NCI-H1092 (cell line): ENCODE results near the gene ATP6V1B1.

ENCODE experiments used
- DNase-seq: peaks from one replicate; lab custom pipeline; 2025; lab: John Stamatoyannopoulos, UW

Gene ATP6V1B1

DNA sequence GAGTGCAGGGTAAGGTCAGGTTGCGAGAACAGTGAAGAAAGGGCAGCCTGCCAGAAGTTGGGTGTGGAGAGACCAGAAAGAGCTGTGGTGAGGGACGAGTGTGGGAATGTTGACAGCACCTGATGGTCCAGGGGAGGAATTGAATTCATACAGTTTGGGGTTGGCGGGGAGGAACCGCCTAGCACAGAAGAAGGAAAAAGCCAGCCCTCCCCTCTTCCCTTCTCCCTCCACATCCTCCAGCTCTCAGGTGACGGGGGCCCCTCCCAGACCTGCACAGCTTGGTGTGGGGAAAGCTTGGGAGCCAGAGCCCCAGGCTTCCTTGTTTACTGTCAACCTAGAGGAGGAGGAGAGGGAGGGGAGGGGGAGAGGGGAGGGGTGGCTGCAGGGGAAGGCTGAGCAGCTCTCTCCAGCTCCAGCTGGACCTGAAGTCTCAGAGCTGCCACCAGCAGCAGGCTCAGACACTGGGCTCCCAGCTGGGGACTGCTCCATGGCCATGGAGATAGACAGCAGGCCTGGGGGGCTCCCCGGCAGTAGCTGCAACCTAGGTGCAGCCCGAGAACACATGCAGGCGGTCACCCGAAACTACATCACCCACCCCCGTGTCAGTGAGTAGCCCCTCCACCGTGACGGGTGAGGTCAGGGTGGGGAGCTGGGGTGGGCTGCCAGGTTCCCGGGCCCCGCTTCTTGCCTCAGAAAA, at the start of gene ATP6V1B1:
Gene ATP6V1B1 (plus strand): TSS at position 433 of the 697 bp plus-strand sequence. CDS start 55 bp downstream, at position 488.
- DNase-seq: no peak

DNA sequence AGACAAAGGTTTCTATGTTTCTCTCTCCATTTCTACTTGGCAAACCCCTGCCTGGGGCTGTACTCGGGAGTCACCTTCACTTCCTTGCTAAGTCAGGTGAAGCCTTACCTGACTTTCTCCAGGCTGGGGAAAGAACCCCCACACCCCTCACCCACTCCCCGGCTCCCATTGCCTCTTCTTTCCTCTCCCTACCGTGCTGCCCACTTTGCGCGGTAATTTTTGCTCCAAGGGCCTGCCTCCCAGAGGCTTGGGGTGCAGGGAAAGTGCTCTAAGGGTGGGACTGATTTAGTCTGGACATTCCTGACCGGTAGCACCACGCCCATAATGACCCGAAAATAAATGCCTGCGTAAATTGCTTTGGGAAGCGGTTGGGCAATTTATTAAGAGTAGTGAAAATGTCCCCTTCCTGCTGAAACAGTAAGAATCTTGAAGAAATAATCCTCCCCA, 49.1 kb upstream of the ATP6V1B1 start:
- DNase-seq: no peak

DNA sequence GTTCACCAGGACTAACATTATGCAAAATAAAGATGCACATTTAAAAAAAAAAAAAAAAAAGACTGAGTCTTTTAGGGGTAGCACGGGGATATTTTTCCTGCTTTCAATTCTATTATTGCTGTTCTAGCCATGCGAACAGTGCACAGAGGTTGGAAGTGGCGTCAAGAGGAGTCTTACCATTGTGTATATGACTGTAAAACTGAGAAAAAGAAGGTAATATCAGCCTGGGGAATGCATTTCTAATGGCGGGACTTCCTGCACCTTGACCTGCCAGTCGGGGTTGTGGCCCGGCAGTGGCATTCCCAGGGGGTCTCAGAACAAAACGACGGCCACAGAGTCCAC, 48.5 kb upstream of the ATP6V1B1 start:
- no peak for DNase-seq

DNA sequence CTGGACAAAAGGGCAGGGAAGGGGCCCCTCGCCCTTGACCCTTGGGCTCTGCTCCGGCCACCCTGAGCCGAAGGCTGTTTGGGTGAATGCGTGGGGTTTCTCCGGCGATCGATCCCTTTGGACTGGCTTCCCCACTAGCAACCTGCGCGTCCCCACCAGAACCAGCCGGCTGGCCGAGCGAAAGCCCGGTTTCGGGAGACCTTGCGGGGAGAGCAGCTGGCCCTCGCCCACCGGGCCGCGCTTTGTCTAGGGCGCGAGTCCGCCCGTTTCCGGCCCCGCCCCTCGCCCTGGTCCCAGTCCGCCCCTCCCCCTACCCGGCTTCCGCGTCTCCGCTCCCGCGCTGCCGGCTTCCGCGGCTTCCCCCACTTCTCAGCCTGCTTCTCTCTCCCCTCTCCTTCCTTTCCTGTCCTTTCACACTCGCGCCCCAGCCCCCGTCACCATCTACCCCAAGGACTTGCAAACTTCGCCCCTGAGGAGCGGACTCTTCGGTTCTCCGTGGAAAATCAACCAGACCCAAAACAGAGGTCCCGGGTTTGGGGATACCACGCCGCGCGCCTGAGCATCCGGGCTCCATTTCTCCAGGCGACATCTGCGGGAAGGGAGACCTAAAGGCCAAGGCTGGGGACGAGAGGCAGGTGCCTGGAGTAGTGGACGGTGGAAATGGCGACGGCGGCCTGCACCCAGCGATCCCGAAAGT, 48.0 kb upstream of the ATP6V1B1 start:
- DNase-seq: peak; percentile 77

DNA sequence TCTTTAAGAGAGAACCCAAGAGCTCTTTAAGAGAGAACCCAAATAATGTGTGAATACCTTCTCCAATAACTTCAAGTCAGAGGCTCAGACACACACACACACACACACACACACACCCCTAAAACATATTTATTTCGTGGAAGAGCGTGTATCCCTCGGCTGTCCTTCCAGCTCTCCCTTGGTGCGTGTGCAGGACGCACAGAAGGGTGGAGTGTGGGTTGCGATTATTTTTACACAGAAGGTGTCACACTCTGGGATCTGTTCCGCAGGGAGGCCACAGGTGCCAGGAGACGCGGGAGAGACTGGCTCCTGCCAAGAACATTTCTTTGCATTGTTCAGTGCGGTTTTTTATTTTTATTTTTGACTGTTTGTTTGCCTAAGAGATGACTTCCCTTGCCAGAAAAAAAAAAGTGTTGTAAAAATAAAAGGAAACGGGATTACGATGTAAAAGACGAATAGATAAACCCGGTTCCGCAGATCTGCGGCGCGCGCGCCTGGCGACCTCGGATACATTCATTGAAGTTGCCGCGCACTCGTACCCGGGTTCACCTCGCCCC, 47.3 kb upstream of the ATP6V1B1 start:
- DNase-seq: peak; percentile 30

DNA sequence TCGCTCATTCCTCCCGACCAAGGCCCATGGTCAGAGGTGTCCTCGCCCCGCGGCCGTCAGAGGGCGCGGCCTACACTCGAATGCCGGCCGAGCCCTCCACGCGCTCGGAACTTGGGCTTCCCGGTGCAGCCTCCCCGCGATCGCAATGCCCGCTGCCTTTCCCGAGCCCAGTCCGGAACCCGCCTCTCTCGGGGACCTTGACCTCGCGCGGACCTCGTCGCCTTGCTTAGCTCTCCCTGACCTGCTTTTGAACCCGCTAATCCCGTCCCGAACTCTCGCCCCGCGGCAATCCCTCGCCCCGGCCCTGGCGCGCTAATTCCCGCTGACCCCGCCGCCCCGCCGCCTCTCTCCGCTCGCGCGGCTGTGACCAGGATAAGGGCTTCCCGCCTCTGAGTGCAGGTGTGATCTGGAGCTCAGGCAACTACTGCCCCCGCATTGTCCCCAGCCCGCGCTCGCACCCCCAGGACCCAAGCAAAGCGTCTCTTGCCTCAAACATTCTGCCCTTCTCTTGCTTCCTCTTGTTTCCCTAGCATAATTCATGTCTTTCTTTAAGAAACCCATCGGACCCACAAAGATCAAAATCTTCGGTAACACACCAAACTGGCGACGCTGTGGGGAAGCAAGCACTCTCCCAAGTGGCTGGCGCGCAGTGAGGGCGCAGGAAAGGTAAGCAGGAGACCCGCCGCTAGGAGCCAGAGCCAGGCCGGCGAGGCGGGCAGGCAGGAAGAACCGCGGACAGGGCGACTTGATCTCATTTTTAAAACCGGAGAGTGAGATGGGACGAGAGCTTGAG, 46.6 kb upstream of the ATP6V1B1 start:
- DNase-seq: no peak

DNA sequence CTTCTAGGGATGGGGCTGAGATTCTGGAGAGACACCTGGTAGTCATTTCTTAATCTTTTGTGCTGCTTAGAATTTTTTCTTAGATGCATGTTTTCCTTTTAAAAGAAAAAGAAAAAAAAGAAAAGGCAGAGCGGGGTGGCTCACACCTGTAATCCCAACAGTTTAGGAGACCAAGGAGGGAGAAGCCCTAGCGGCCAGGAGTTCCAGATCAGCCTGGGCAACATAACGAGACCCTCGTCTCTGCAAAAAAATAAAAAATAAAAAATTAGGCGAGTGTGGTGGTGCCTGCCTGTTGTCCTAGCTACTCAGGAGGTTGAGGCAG, 46.0 kb upstream of the ATP6V1B1 start:
- DNase-seq: no peak

DNA sequence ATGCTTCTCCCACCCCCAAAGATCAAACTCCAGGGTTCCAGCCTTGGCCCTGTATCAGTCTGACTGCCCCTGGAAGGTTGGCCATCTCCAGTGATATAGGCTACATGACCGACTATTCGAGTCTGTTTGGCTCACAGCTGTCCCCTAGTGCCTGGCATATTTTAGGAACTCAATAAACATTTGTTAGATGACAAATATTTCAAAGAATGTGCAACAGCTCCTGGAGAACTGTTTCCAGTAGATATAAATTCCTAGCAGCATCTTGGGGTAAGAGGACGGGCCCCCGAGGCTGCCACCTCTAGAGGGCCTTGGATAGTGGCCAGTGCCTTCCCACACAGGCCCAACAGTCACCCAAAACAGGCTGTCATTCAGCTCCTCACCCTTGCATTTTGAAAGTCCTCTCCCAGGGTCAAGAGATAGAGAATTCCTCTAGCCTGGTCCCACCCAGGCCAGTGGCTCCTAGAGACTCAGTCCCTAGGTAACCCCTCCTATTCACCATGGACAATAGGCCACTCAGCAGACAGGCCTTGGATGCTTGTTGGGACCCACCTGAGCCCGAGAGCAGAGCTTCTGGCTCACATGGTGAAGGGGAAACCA, 45.1 kb upstream of the ATP6V1B1 start:
- no peak for DNase-seq

DNA sequence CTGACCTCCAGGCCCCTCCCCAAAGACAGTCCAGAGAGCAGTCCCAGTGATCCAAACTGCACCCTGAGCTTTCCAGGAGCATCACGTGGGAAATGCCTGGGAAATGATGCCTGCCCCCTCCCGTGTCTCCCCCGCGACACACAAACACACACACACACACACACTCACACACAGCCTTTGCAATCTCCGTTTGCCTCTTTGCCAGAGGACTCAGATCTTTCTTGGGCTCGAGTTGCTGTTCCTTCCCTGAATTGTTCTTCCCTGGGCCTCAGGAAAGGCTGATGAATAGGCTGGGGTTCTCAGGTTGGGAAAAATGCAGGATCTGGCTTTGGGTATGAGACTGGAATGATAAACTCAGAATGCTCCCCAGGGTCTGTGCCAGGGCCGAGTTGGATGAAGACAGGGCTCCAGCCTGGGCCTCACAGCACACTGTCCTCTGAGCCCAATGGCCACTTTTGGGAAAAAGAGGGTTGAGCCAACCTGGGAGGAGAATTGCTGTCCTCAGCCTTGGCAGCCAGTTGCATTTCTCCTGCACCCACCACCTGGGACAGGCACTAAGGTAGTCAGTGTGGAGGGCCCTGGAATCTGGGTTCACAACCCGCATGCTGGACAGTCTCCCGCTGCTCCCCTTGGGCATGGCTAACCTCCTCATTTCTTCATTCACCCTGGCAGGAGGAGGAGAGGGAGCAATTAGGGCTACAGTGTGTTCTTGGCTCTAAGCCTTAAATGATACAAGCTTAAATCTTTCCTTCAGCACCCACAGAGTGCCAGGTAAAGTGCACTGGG, 43.9 kb upstream of the ATP6V1B1 start:
- no peak for DNase-seq

DNA sequence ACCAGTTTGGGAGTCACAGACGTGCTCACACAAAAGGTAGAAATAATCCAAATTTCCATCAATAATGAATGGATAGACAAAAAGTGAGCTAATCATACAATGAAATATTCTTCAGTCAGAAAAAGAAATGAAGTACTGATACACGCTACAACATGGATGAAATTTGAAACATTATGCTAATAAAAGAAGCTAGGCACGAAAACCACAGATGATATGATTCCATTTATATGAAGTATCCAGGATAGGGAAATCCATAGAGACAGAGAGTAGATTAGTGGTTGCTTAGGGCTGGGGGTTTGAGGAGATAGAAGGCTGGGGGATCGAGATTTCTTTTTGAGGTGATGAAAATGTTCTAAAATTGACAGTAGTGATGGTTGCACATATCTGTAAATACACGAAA, 43.0 kb upstream of the ATP6V1B1 start:
- no peak for DNase-seq

DNA sequence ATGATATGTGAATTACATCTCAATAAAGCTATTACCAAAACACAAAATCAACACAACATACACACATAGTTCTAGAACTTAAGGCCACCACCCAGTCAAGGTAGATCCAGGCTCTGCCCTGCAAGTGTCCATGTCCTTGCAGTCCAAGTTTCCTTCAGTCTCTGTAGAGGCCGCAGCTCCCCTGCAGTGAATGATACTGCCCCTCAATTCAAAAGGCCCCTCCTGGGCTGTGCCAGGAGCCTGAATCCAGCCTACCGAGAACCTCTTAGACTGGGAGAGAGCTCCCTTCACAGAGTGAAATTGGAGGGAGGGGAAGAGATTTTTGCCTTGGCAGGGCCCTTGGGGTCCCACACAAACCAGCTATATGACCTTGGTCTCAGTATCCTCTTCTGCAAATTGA, 42.5 kb upstream of the ATP6V1B1 start:
- DNase-seq: no peak

DNA sequence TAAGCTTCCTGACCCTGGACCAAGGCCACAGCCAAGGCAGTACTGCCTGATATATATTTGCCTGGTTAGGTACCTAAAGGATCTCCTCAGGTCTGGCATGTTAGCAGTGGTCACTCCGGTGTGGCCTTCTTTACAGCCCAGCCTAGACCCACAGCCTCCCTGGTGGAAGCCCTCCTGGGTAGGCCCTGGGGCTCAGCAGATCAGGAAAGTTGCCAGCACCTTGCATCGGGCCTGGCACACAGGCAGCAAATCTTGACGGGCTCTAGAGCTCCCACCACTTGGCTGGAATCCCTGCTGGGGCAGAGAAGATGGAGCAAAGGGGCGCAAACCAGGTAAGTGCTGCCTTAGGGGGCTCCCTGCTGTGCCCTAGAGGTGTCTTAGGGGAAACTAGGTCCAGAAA, 40.9 kb upstream of the ATP6V1B1 start:
- no peak for DNase-seq

DNA sequence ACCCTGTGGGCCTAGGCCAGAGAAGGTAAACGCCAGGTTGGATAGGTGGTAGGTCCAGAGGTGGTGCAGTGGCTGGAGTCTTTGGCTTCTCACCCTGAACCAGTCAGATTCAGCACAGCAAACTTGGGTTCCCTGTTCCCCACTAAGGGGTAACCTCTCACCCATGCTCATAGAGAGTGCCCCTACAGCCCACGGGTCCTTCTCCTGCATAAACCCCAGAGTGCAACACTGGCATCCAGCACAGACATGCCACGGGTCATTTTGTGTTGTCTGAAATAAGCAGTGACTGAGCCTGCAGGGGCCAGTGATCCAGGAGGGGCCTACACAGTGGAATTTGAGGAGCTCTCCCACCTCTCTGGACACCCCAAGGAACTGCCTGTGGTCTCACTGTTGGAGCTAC, 40.5 kb upstream of the ATP6V1B1 start:
- DNase-seq: no peak

DNA sequence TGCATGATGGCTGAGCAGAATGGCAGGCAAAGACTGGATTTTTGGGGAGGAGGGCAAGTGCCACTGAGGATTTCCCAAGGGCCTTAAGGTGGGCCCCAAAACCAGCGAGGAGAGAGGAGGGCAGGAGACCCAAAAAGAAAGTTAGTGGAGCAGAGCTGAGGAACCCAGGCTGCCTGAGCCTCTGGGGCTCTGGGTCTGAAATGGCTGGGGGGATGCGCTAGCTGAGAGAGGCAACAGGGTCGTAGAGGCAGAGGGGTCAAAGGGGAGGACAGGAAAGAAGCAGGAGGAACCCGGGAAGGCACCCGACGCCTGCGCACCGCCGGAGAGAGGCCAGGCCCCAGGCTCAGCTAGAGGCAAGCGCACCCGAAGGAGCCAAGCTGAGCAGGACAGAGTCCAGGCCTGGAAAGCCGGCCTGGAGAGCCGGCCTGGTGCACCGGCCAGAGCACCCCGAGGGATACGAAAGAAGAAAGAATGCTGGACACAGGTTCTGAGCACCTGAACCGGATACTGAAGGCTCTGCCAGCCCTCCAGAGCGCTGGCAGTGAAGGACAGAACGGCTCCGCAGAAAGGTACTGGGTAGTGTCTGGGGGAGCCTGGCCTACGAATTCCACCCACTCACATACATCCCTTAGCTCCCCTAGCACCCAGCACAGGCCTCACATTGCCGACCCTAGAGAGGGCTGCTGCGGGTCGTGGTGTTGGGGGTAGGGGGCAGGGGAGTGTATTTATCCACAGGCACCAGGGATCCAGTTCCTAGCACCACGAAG, 39.5 kb upstream of the ATP6V1B1 start:
- DNase-seq: no peak

DNA sequence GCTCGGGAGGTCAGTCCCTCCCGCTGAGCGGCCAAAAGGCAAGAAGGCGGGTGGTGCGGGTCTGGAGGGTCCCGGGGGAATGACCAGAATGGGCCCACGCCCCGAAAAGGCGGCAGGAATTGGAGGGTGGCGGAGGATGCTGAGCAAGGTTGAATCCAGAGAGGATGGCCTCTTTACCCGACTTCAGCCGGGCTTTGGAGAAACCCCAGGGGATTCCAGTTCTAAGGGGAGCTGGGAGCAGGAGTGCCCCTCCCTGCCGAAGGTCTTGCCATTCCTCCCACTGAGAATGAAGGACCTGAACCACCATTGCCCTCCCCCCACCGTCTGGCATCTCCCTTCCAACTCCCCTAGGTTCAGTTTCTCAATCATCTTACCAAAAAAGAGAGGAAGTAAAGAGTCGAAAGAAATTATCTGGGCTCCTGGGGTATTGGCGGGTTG, 38.9 kb upstream of the ATP6V1B1 start:
- DNase-seq: no peak

DNA sequence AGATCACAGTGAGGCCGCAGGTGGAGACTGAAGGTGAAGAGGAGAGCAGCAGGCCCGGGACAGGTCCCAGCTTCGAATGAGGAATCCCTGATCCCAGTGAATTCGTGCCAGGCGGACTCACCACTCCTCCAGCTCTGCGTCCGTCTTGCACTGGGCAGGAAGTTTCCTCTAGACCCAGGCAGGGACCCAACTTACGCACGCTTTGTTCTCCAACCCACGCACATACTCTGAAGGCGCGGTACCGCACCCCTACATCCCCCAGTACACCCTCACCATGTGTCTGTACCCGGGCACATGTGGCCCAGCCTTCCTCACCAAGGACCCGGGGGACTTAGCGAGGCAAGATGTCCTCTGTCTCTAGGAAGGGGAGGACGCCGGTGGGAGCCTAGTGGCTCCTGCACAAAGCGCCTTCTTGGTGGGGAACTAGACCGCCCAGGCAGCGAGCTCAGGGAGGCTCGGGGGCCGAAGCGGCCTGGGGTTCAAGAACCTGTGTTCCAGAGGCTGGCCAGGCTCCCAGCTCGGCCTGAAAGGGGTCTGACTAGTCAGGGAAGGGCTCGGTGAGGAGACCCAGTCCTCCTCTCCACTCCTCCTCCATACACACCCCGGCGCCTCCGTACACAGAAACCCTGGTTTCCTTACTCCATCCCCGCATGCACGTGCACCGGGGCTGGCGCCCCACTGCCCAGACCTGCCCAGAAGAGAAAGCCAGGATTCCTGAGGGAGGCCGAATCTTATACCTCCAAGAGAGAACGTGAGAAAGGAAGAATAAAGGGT, 38.3 kb upstream of the ATP6V1B1 start:
- no peak for DNase-seq

DNA sequence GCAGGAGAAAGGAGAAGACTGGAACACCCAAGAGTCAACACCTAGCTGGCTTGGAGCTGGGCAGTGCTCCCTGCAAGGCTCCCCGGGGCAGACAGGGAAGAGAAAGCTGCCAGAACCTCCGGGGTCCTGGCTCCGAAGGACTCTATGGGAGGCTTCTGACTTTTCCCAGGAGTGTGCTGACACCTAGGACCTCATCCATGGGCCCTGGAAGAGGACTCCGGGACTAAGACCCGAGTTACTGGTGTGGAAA, 37.8 kb upstream of the ATP6V1B1 start:
- DNase-seq: no peak

DNA sequence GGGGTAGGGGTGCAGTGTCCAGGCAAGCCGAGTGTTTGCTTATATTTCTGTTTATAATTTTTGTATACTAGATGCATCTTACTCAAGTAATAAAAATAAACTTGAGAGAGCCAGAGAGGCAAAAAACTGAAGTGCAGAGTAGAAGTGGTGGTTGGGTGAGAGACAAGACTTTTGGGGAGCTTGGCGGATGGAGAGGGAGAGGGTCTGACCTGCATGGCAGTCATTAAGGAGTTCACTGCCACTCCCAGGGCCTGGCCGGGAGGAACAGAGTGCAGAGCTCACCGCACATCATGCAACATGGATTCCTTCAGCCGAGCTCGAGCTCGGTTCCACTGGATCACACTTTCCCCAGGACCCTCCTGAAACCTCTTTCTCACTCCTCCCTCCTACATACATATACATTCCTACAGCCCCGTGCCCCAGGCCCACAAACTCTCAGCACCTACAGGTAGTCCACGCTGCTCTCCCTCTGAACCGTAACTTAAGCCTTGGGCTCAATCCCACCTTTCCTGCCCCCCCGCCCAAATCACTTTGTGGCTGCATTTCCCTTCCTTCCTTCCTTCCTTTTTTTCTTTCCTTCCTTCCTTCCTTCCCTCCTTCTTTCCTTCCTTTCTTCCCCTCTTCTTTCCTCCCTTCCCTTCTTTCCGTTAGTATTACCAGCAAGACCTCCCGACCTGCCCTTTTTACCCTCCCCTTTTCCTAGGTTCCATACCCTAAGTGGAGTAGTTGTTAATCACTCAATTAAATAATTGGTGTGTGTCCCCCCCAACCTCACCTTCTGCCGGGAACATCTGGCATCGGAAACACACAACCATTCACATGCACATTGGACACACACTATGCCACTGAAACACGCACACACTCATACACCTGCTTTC, 37.1 kb upstream of the ATP6V1B1 start:
- DNase-seq: no peak
